ENCODE results near the gene CD82. TPM values are rescaled to one million over a fixed set of nuclear protein-coding genes. Genes with fewer than 3 reads are reported as not detected.
A peak's percentile ranks its signal among the peaks of the same experiment; 100 is the strongest.

CD82 gene
- total RNA-seq, 1 experiment from 2014 or later, result 8.2 TPM

DNA sequence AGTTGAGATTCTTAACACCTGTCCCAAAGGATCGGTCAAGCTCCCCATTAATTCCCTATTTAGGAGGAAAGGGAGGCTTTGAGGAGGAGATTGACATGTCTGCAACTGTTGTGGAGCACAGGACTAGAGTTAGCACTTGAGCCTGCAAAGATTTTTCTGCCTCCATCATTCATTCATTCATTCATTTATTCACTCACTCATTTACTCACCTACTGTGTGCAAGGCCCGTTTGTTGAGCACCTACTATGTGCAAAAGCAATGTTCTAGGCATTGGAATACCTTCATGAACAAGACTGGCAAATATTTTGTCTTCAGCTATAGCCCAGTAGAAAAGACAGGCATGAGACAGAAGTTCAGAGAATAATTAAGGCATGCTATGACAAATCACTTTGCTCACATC, 43.2 kb upstream of the CD82 start:
- Histone ChIP-seq H3K27ac (ENCODE audit: low read depth, low read length, poor library complexity, severe bottlenecking) (no peak overlapping the region), H3K27me3 (replicated peaks; ENCODE audit: insufficient read depth, low read depth, low read length, poor library complexity) (no peaks in the 10 kb centered on the region), H3K4me3 (ENCODE audit: low read depth, low read length, poor library complexity, severe bottlenecking) (no peak overlapping the region), H3K9me3 (ENCODE audit: low read depth, low read length, poor library complexity, severe bottlenecking) (no peaks in the 10 kb centered on the region), H3K4me1 (ENCODE audit: insufficient read depth, low read length, poor library complexity, severe bottlenecking) (peaks cover 9% of the 10 kb centered on the region), H3K36me3 (ENCODE audit: insufficient read depth, low read length, poor library complexity, severe bottlenecking) (no peaks in the 10 kb centered on the region)
- ChIA-PET POLR2A (ENCODE audit: low non-redundant PET) (no interaction called here), CTCF (no interaction called here)
- no peak for TF ChIP-seq EZH2 (IDR thresholded peaks at IDR 0.05; ENCODE audit: borderline replicate concordance, low read depth, low read length, poor library complexity, severe bottlenecking)
- TF ChIP-seq, protein P1, sequence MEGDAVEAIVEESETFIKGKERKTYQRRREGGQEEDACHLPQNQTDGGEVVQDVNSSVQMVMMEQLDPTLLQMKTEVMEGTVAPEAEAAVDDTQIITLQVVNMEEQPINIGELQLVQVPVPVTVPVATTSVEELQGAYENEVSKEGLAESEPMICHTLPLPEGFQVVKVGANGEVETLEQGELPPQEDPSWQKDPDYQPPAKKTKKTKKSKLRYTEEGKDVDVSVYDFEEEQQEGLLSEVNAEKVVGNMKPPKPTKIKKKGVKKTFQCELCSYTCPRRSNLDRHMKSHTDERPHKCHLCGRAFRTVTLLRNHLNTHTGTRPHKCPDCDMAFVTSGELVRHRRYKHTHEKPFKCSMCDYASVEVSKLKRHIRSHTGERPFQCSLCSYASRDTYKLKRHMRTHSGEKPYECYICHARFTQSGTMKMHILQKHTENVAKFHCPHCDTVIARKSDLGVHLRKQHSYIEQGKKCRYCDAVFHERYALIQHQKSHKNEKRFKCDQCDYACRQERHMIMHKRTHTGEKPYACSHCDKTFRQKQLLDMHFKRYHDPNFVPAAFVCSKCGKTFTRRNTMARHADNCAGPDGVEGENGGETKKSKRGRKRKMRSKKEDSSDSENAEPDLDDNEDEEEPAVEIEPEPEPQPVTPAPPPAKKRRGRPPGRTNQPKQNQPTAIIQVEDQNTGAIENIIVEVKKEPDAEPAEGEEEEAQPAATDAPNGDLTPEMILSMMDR (conservative IDR thresholded peaks at IDR 0.05; ENCODE audit: low read depth, low read length), result no peak
- BruUV-seq (replicated peaks), result no TSS peak
- DNase-seq (ENCODE audit: low spot score), result no peak
- intact Hi-C loops (cut with micrococcal nuclease; ENCODE audit: unreplicated experiment), result no loop called here

DNA sequence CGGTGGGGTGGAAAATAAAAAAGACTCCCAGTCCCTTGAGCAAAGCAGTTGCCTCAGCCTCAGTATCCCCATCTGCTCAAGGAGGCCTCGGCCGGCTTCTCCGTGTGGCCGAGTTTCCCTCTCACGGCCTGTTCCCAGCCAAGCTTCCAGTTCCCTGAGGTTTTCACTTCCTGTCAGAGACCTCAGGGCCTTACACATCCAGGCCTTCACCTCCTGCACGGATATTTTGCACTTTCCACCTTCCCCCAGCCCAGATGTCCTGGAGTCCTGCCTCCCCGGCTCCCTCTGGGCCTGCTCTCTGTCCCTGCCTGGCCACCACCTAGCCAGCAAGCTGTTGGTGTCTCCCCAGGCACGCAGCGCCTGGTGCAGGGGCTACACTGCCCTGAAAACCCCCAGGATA, 41.1 kb upstream of the CD82 start:
- Histone ChIP-seq H3K4me3 (ENCODE audit: low read depth, low read length, poor library complexity, severe bottlenecking) (no peak overlapping the region), H3K36me3 (ENCODE audit: insufficient read depth, low read length, poor library complexity, severe bottlenecking) (no peaks in the 10 kb centered on the region), H3K27me3 (replicated peaks; ENCODE audit: insufficient read depth, low read depth, low read length, poor library complexity) (no peaks in the 10 kb centered on the region), H3K9me3 (ENCODE audit: low read depth, low read length, poor library complexity, severe bottlenecking) (no peaks in the 10 kb centered on the region), H3K4me1 (ENCODE audit: insufficient read depth, low read length, poor library complexity, severe bottlenecking) (peaks cover 17% of the 10 kb centered on the region), H3K27ac (ENCODE audit: low read depth, low read length, poor library complexity, severe bottlenecking) (no peak overlapping the region)
- CTCF ChIA-PET, result interaction anchor here (0.5 to 1.7 kb wide), 8 partner anchors 10 to 386 kb away, joined by 3 to 16 read pairs (median 4); no protein-coding TSS in a partner anchor
- intact Hi-C loops (cut with micrococcal nuclease; ENCODE audit: unreplicated experiment), result no loop called here
- POLR2A ChIA-PET (ENCODE audit: low non-redundant PET), result interaction anchor here (0.6 kb wide), 1 partner anchor 348 kb away, joined by 11 read pairs; no protein-coding TSS in a partner anchor
- DNase-seq (ENCODE audit: low spot score), result no peak
- no TSS peak for BruUV-seq (replicated peaks)
- no peak for TF ChIP-seq EZH2 (IDR thresholded peaks at IDR 0.05; ENCODE audit: borderline replicate concordance, low read depth, low read length, poor library complexity, severe bottlenecking)
- TF ChIP-seq, protein P1 (conservative IDR thresholded peaks at IDR 0.05; ENCODE audit: low read depth, low read length), result no peak

DNA sequence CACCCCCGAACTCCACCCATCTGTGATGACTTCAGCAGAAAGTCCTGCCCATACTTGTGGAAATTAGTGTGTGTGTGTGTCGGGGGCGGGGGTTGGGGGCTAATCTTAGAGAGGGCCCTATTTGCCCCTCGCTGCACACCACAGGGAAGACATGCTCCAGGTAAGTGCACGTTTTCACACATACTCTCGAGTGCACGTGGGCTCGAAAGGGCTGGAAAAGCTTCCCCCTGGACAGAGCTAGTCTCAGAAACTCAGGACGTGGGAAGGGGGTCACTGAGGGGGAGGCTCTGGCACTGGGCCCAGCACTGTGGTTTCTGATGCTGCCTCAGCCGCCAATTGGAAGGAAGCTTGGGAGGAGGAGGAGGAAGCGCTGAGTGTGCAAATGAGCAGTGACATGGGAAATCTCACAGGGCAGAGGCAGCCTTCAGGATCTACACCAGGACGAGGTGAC, 40.7 kb upstream of the CD82 start:
- no TSS peak for BruUV-seq (replicated peaks)
- H3K27me3 ChIP-seq (replicated peaks; ENCODE audit: insufficient read depth, low read depth, low read length, poor library complexity), result no peaks in the 10 kb centered on the region
- H3K27ac ChIP-seq (ENCODE audit: low read depth, low read length, poor library complexity, severe bottlenecking), result no peak overlapping the region
- H3K36me3 ChIP-seq (ENCODE audit: insufficient read depth, low read length, poor library complexity, severe bottlenecking), result no peaks in the 10 kb centered on the region
- ChIA-PET CTCF (interaction anchor here (0.6 to 1.7 kb wide), 6 partner anchors 10 to 387 kb away, joined by 3 to 16 read pairs (median 4); no protein-coding TSS in a partner anchor), POLR2A (ENCODE audit: low non-redundant PET) (interaction anchor here (0.6 kb wide), 1 partner anchor 349 kb away, joined by 11 read pairs; no protein-coding TSS in a partner anchor)
- no peak for TF ChIP-seq EZH2 (IDR thresholded peaks at IDR 0.05; ENCODE audit: borderline replicate concordance, low read depth, low read length, poor library complexity, severe bottlenecking)
- TF ChIP-seq, protein P1 (conservative IDR thresholded peaks at IDR 0.05; ENCODE audit: low read depth, low read length), result no peak
- H3K4me3 ChIP-seq (ENCODE audit: low read depth, low read length, poor library complexity, severe bottlenecking), result no peak overlapping the region
- peaks cover 17% of the 10 kb centered on the region for H3K4me1 ChIP-seq (ENCODE audit: insufficient read depth, low read length, poor library complexity, severe bottlenecking)
- H3K9me3 ChIP-seq (ENCODE audit: low read depth, low read length, poor library complexity, severe bottlenecking), result no peaks in the 10 kb centered on the region
- peak; percentile 44 for DNase-seq (ENCODE audit: low spot score)
- intact Hi-C loops (cut with micrococcal nuclease; ENCODE audit: unreplicated experiment), result no loop called here

All from A673 (cell line).